BLaER1 (cell line): ENCODE data around the gene KCNK18.

Source experiments
- H3K27ac ChIP-seq: shearing (Covaris generic); formaldehyde crosslinking; 2 replicates; pipeline ENCODE4 v1.8.1; 2022
- H3K27me3 ChIP-seq: shearing (Covaris generic); formaldehyde crosslinking; 2 replicates; pipeline ENCODE4 v1.8.1; 2022
- H3K36me3 ChIP-seq: shearing (Covaris generic); formaldehyde crosslinking; 2 replicates; pipeline ENCODE4 v1.8.1; 2022
- H3K4me1 ChIP-seq: shearing (Covaris generic); formaldehyde crosslinking; 2 replicates; pipeline ENCODE4 v1.8.1; 2022
- H3K4me2 ChIP-seq: shearing (Covaris generic); formaldehyde crosslinking; 2 replicates; pipeline ENCODE4 v1.8.1; 2022
- H3K4me3 ChIP-seq: shearing (Covaris generic); formaldehyde crosslinking; 2 replicates; pipeline ENCODE4 v1.8.1; 2022
- H3K9ac ChIP-seq: shearing (Covaris generic); formaldehyde crosslinking; 2 replicates; pipeline ENCODE4 v1.8.1; 2022
- H3K9me3 ChIP-seq: shearing (Covaris generic); formaldehyde crosslinking; 2 replicates; pipeline ENCODE4 v1.8.1; 2022
- H4K20me1 ChIP-seq: shearing (Covaris generic); formaldehyde crosslinking; 2 replicates; pipeline ENCODE4 v1.8.1; 2022
- Cebpa-rat ChIP-seq: shearing (Covaris generic); IDR thresholded peaks from 2 replicates; pipeline ENCODE4 v1.8.1; 2022

Gene KCNK18

GRCh38 chr10:117248750-117249465 is 51.6 kb downstream of the KCNK18 start:
- Histone ChIP-seq H4K20me1 (no peaks in the 10 kb centered on the region), H3K27me3 (peaks cover 1% of the 10 kb centered on the region; the same call in 1 of the 2 replicates), H3K4me3 (no peak overlapping the region)

GRCh38 chr10:117249493-117250093 is 52.3 kb downstream of the KCNK18 start:
- no peak overlapping the region for H3K4me2 ChIP-seq
- H3K9ac ChIP-seq, result no peak overlapping the region
- no peaks in the 10 kb centered on the region for H3K9me3 ChIP-seq
- H3K36me3 ChIP-seq, result no peaks in the 10 kb centered on the region
- no peaks in the 10 kb centered on the region for H4K20me1 ChIP-seq
- no peaks in the 10 kb centered on the region for H3K27me3 ChIP-seq
- H3K4me1 ChIP-seq, result no peaks in the 10 kb centered on the region
- no peak for TF ChIP-seq Cebpa-rat
- H3K4me3 ChIP-seq, result no peak overlapping the region
- no peak overlapping the region for H3K27ac ChIP-seq

More at GRCh38 chr10:117248750-117249465, 51.6 kb downstream of the KCNK18 start:
- no peaks in the 10 kb centered on the region for H3K4me1 ChIP-seq
- TF ChIP-seq Cebpa-rat, result no peak
- no peak overlapping the region for H3K4me2 ChIP-seq
- H3K36me3 ChIP-seq, result no peaks in the 10 kb centered on the region
- H3K9me3 ChIP-seq, result no peaks in the 10 kb centered on the region
- H3K9ac ChIP-seq, result no peak overlapping the region
- H3K27ac ChIP-seq, result no peak overlapping the region

GRCh38 chr10:117250411-117250810 is 53.1 kb downstream of the KCNK18 start:
- no peaks in the 10 kb centered on the region for H3K4me1 ChIP-seq
- no peak overlapping the region for H3K4me2 ChIP-seq
- no peaks in the 10 kb centered on the region for H3K36me3 ChIP-seq
- no peak for TF ChIP-seq Cebpa-rat
- no peaks in the 10 kb centered on the region for H4K20me1 ChIP-seq
- H3K27me3 ChIP-seq, result no peaks in the 10 kb centered on the region
- no peaks in the 10 kb centered on the region for H3K9me3 ChIP-seq
- H3K4me3 ChIP-seq, result no peak overlapping the region
- H3K27ac ChIP-seq, result no peak overlapping the region
- H3K9ac ChIP-seq, result no peak overlapping the region

GRCh38 chr10:117253908-117254307 is 56.6 kb downstream of the KCNK18 start:
- Histone ChIP-seq H3K4me2 (no peak overlapping the region), H3K9me3 (no peaks in the 10 kb centered on the region), H4K20me1 (no peaks in the 10 kb centered on the region), H3K4me3 (no peak overlapping the region), H3K27me3 (no peaks in the 10 kb centered on the region), H3K4me1 (no peaks in the 10 kb centered on the region), H3K27ac (no peak overlapping the region), H3K9ac (no peak overlapping the region), H3K36me3 (no peaks in the 10 kb centered on the region)
- TF ChIP-seq Cebpa-rat, result no peak

GRCh38 chr10:117254338-117254737 is 57.0 kb downstream of the KCNK18 start:
- TF ChIP-seq Cebpa-rat, result no peak
- Histone ChIP-seq H3K9me3 (no peaks in the 10 kb centered on the region), H3K4me2 (no peak overlapping the region), H4K20me1 (no peaks in the 10 kb centered on the region), H3K27me3 (no peaks in the 10 kb centered on the region), H3K27ac (no peak overlapping the region), H3K4me1 (peaks cover 3% of the 10 kb centered on the region), H3K4me3 (no peak overlapping the region), H3K9ac (no peak overlapping the region), H3K36me3 (no peaks in the 10 kb centered on the region)

GRCh38 chr10:117254774-117255735 is 57.8 kb downstream of the KCNK18 start:
- H3K4me2 ChIP-seq, result no peak overlapping the region
- TF ChIP-seq Cebpa-rat, result no peak
- H3K27ac ChIP-seq, result no peak overlapping the region
- H4K20me1 ChIP-seq, result no peaks in the 10 kb centered on the region
- no peaks in the 10 kb centered on the region for H3K9me3 ChIP-seq
- no peak overlapping the region for H3K4me3 ChIP-seq
- H3K9ac ChIP-seq, result no peak overlapping the region
- H3K36me3 ChIP-seq, result no peaks in the 10 kb centered on the region
- H3K27me3 ChIP-seq, result no peaks in the 10 kb centered on the region
- peaks cover 7% of the 10 kb centered on the region for H3K4me1 ChIP-seq

GRCh38 chr10:117255835-117256460 is 58.7 kb downstream of the KCNK18 start:
- Histone ChIP-seq H3K27ac (no peak overlapping the region), H3K4me1 (peaks cover 7% of the 10 kb centered on the region), H3K4me2 (no peak overlapping the region), H3K36me3 (no peaks in the 10 kb centered on the region), H3K27me3 (no peaks in the 10 kb centered on the region), H3K9me3 (no peaks in the 10 kb centered on the region), H3K4me3 (no peak overlapping the region), H4K20me1 (no peaks in the 10 kb centered on the region), H3K9ac (no peak overlapping the region)
- no peak for TF ChIP-seq Cebpa-rat

GRCh38 chr10:117256910-117257309 is 59.6 kb downstream of the KCNK18 start:
- Histone ChIP-seq H3K27ac (no peak overlapping the region), H3K4me1 (peaks cover 7% of the 10 kb centered on the region), H3K9me3 (no peaks in the 10 kb centered on the region), H4K20me1 (no peaks in the 10 kb centered on the region), H3K27me3 (no peaks in the 10 kb centered on the region), H3K36me3 (no peaks in the 10 kb centered on the region), H3K9ac (no peak overlapping the region), H3K4me2 (no peak overlapping the region), H3K4me3 (no peak overlapping the region)
- no peak for TF ChIP-seq Cebpa-rat

- Histone ChIP-seq H3K27ac (no peak overlapping the region), H3K27me3 (no peaks in the 10 kb centered on the region), H4K20me1 (no peaks in the 10 kb centered on the region), H3K36me3 (no peaks in the 10 kb centered on the region), H3K4me2 (no peak overlapping the region), H3K4me3 (no peak overlapping the region), H3K4me1 (peaks cover 7% of the 10 kb centered on the region), H3K9ac (no peak overlapping the region), H3K9me3 (no peaks in the 10 kb centered on the region)
- no peak for TF ChIP-seq Cebpa-rat
These were observed 60.4 kb downstream of the KCNK18 start for GRCh38 chr10:117257721-117258120.
